Epithelial cell of proximal tubule (primary cell): ENCODE data around the gene G6PD. TPM values are rescaled to one million over a fixed set of nuclear protein-coding genes. Genes with fewer than 3 reads are reported as not detected.
"Not testable (repeated sequence)": the region's sequence is repeated elsewhere in the genome, so short reads cannot be mapped to it uniquely, and the experiment has no call there.

Experiments used
- DNase-seq: peaks from one replicate; pipeline ENCODE4 v3.0.0-alpha.2; 2011; ENCODE audit warnings: low read depth
- H3K4me3 ChIP-seq: 2 replicates; pipeline ENCODE4 v1.5.1; 2011; ENCODE audit warnings: low read depth, mild to moderate bottlenecking, low read length
- CTCF ChIP-seq: conservative IDR thresholded peaks from 2 replicates; pipeline ENCODE4 v1.5.1; 2012; ENCODE audit warnings: low read depth, mild to moderate bottlenecking, low read length
- total RNA-seq: library from RNA; depleted of rRNA; stranded (reverse); fragments of >200 nt; gene quantifications from 2 replicates; pipeline ENCODE4 v1.2.3, GENCODE V29; 2015

Gene G6PD
- 70.5 and 84.1 TPM in 2 replicates for total RNA-seq

GRCh38 chrX:154546354-154547244 lies at the start of gene G6PD:
Gene G6PD (minus strand): TSS chrX:154546846. CDS start chrX:154546155, 691 bp downstream.
- H3K4me3 ChIP-seq, result peak within 1 kb of the TSS; percentile 84
- no peak for TF ChIP-seq CTCF
- no peak for DNase-seq

- TF ChIP-seq CTCF, result no peak
- DNase-seq, result no peak
Measured at GRCh38 chrX:154595559-154596249, 49.1 kb upstream of the G6PD start.

GRCh38 chrX:154594491-154594890 lies 47.8 kb upstream of the G6PD start:
- no peak for DNase-seq
- TF ChIP-seq CTCF, result no peak
- H3K4me3 ChIP-seq, result no peak overlapping the region

More at GRCh38 chrX:154595559-154596249, 49.1 kb upstream of the G6PD start:
- H3K4me3 ChIP-seq, result no peak overlapping the region

GRCh38 chrX:154593201-154593600 lies 46.6 kb upstream of the G6PD start:
- no peak for DNase-seq
- H3K4me3 ChIP-seq, result no peak overlapping the region
- TF ChIP-seq CTCF, result no peak

DNA sequence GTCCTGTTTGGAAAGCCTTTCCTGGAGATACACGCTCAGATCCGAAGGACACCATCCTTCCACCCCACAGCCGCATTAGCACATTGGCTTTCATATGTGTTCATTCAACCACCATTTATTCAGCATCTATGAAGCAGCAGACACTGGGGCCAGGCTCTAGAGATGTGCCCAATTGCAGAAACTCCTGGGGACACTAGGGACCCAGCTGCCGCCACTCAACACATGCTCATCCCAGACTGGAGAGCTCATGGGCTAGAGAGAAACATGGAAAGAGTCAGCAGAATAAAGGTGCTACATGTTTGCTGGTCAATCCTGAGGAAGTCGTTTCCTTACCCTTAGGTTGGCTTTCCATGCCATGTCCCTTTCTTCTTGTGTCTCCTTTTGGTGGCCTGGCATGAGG lies 45.9 kb upstream of the G6PD start:
- H3K4me3 ChIP-seq, result no peak overlapping the region
- no peak for DNase-seq
- no peak for TF ChIP-seq CTCF

GRCh38 chrX:154590415-154590814 lies 43.8 kb upstream of the G6PD start:
- not testable (repeated sequence) for DNase-seq, H3K4me3 ChIP-seq

GRCh38 chrX:154584585-154585183 lies 38.0 kb upstream of the G6PD start, which contains the start of gene CTAG1A:
Gene CTAG1A (plus strand): TSS chrX:154585133. CDS start chrX:154585207, 74 bp downstream.
- not testable (repeated sequence) for DNase-seq, H3K4me3 ChIP-seq

DNA sequence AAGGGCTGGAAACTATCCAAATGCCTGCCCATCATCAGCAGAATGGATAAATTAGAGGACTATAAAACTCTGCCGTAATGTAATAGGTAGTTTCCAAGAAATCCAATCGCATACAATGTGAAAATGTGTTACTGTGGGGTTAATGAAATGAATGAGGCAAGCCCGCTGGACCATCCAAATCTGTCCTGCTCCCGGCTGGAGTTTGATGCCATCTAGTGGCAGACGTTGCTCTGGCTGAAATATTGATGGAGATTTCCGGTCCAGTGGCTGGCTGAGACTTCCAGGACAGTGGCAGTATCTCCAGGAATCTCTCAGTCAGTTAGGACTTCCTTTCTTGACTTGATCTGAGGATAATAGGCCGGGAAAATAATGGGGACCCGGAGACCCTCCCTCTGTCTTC lies 36.3 kb upstream of the G6PD start:
- not testable (repeated sequence) for DNase-seq, H3K4me3 ChIP-seq

DNA sequence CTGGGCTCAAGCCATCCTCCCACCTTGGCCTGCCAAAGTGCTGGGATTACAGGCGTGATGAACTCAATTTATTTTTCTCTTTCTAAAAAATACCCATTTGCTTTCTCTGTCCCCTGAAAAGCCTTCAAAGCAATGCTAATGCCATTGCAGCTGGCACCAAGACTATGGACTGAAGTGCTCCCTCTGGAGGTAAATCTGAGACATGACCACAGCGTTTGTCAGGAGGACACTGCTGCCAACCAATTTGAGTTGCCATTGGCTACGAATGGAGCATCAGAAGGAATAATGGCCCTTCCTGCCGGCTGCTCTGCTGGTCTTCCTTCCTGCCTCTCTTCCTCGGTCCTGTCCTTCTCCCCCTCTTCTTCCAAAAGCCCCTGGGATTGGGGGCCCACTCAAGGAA lies 28.4 kb upstream of the G6PD start:
- not testable (repeated sequence) for H3K4me3 ChIP-seq, DNase-seq

DNA sequence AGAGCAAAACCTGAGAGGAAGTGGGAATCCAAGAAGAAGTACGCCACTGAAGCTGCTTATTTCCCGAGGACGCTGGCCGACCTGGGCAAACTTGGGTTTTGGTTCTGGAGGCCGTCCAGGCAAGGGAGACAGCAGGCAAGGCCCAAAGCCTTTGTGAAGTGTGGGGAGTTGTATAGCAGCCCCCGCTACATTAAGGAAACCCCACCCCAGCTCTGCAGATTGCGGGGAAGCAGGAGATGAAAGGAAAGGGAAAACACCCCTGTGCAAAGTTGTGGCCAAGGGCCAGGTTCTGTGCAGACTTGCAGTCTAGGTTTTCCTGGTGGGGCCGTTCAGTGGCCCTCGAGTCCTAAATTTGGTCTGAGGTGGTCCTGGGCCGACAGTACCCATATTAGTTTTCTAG lies 26.4 kb upstream of the G6PD start:
- DNase-seq, H3K4me3 ChIP-seq: not testable (repeated sequence)

- DNase-seq, H3K4me3 ChIP-seq: not testable (repeated sequence)
Measured at GRCh38 chrX:154570361-154570760, 23.7 kb upstream of the G6PD start.

DNA sequence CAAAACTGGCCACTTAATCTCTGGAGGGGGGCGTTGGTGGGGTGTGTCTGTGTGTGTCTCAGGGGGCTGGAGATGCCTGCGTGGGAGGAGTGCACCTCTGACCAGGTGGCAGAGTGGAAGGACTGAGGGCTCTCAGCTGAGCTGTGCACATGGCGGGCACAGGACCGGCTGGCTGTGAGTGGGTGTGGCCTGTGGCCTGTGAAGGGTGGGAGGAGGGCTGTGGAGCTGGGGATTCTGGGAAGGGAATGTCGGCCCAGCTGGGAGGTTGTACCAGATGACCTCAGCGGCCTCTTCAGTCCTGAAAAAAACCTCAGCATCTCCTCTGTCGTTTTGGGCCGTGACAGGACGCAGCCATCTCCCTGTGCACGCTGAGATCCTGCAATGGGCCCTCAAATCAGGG lies 15.6 kb upstream of the G6PD start:
- H3K4me3 ChIP-seq, DNase-seq: not testable (repeated sequence)

DNA sequence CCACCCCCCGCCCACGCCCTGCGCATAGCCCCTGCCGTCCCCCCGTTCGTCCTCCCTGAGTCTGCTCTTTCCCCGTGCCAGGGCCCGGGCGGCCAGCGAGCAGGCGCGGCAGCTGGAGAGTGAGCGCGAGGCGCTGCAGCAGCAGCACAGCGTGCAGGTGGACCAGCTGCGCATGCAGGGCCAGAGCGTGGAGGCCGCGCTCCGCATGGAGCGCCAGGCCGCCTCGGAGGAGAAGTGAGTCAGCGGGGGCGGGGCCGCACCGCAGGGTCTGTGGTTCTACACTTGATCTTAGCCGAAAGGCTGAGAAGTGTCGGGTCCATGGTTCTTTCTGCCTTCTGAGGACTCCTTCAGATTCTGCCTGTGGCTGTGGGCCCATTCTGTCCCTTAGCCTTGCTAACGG lies 13.7 kb upstream of the G6PD start:
- DNase-seq, H3K4me3 ChIP-seq: not testable (repeated sequence)
